ENCODE results near the gene MARVELD1. TPM values are rescaled to one million over a fixed set of nuclear protein-coding genes. Genes with fewer than 3 reads are reported as not detected.

MARVELD1 gene
- total RNA-seq, 1 donor from 2014 or later: 6.4 TPM

GRCh38 chr10:97714401-97715258, 1.1 kb downstream of the MARVELD1 start:
- intact Hi-C loops (cut with micrococcal nuclease): no loop called here
- peak; percentile 78 for DNase-seq
- Histone ChIP-seq H3K27ac (replicated peaks) (peak overlapping the region; percentile 96), H3K9me3 (replicated peaks) (no peaks in the 10 kb centered on the region), H3K4me1 (peaks cover 69% of the 10 kb centered on the region), H3K4me3 (peak overlapping the region; percentile 86), H3K36me3 (no peaks in the 10 kb centered on the region), H3K27me3 (ENCODE audit: low read depth) (no peaks in the 10 kb centered on the region)
- TF ChIP-seq, protein P1, sequence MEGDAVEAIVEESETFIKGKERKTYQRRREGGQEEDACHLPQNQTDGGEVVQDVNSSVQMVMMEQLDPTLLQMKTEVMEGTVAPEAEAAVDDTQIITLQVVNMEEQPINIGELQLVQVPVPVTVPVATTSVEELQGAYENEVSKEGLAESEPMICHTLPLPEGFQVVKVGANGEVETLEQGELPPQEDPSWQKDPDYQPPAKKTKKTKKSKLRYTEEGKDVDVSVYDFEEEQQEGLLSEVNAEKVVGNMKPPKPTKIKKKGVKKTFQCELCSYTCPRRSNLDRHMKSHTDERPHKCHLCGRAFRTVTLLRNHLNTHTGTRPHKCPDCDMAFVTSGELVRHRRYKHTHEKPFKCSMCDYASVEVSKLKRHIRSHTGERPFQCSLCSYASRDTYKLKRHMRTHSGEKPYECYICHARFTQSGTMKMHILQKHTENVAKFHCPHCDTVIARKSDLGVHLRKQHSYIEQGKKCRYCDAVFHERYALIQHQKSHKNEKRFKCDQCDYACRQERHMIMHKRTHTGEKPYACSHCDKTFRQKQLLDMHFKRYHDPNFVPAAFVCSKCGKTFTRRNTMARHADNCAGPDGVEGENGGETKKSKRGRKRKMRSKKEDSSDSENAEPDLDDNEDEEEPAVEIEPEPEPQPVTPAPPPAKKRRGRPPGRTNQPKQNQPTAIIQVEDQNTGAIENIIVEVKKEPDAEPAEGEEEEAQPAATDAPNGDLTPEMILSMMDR (IDR thresholded peaks at IDR 0.05; ENCODE audit: borderline replicate concordance): no peak

GRCh38 chr10:97715259-97715874, 1.8 kb downstream of the MARVELD1 start:
- DNase-seq: no peak
- H3K4me3 ChIP-seq: peak overlapping the region; percentile 86
- no peaks in the 10 kb centered on the region for H3K36me3 ChIP-seq
- H3K9me3 ChIP-seq (replicated peaks): no peaks in the 10 kb centered on the region
- intact Hi-C loops (cut with micrococcal nuclease): no loop called here
- H3K4me1 ChIP-seq: peaks cover 71% of the 10 kb centered on the region
- H3K27ac ChIP-seq (replicated peaks): peak overlapping the region; percentile 96
- TF ChIP-seq, protein P1 (IDR thresholded peaks at IDR 0.05; ENCODE audit: borderline replicate concordance): no peak
- H3K27me3 ChIP-seq (ENCODE audit: low read depth): no peaks in the 10 kb centered on the region

DNA sequence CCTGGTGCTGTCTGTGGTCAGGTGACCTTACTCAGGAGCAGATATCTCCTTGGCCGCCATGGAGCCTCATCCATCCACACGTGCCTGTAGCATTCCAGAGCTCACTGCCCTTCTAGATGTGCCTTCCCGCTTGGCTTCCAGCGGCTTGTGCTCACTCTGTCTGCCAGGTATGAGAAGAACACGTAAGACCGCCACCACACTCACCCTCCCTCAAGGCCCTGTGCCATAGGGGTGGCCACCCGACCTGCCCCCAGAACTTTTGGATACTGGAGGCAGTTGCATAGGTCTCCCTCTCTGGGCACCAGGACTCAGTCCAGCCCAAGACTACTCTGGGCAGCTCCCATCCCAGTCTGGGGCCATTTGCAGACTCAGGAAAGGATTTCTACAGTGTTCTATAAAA, 4.1 kb downstream of the MARVELD1 start:
- Histone ChIP-seq H3K27ac (replicated peaks) (peak overlapping the region; percentile 55), H3K4me1 (peaks cover 71% of the 10 kb centered on the region), H3K27me3 (ENCODE audit: low read depth) (no peaks in the 10 kb centered on the region), H3K9me3 (replicated peaks) (no peaks in the 10 kb centered on the region), H3K36me3 (no peaks in the 10 kb centered on the region), H3K4me3 (no peak overlapping the region)
- TF ChIP-seq, protein P1 (IDR thresholded peaks at IDR 0.05; ENCODE audit: borderline replicate concordance): no peak
- no peak for DNase-seq
- intact Hi-C loops (cut with micrococcal nuclease): no loop called here

- intact Hi-C loops (cut with micrococcal nuclease): no loop called here
- Histone ChIP-seq H3K9me3 (replicated peaks) (no peaks in the 10 kb centered on the region), H3K36me3 (no peaks in the 10 kb centered on the region), H3K4me1 (peaks cover 66% of the 10 kb centered on the region), H3K27me3 (ENCODE audit: low read depth) (no peaks in the 10 kb centered on the region), H3K27ac (replicated peaks) (peak overlapping the region; percentile 55), H3K4me3 (no peak overlapping the region)
- TF ChIP-seq, protein P1 (IDR thresholded peaks at IDR 0.05; ENCODE audit: borderline replicate concordance): no peak
- DNase-seq: no peak
These were observed 4.6 kb downstream of the MARVELD1 start for GRCh38 chr10:97718178-97718577.

- peaks cover 62% of the 10 kb centered on the region for H3K4me1 ChIP-seq
- peak overlapping the region; percentile 55 for H3K27ac ChIP-seq (replicated peaks)
- intact Hi-C loops (cut with micrococcal nuclease): no loop called here
- H3K4me3 ChIP-seq: no peak overlapping the region
- TF ChIP-seq, protein P1 (IDR thresholded peaks at IDR 0.05; ENCODE audit: borderline replicate concordance): no peak
- no peak for DNase-seq
- no peaks in the 10 kb centered on the region for H3K9me3 ChIP-seq (replicated peaks)
- no peaks in the 10 kb centered on the region for H3K27me3 ChIP-seq (ENCODE audit: low read depth)
- no peaks in the 10 kb centered on the region for H3K36me3 ChIP-seq
These were observed 5.2 kb downstream of the MARVELD1 start for GRCh38 chr10:97718659-97719142.
